ENCODE measurements around the gene TMPRSS9.
A peak's percentile ranks its signal among the peaks of the same experiment; 100 is the strongest.

Gene TMPRSS9

GRCh38 chr19:2453431-2454025, 93.5 kb downstream of the TMPRSS9 start:
- Histone ChIP-seq H3K4me3 (ENCODE audit: low read depth, low read length, poor library complexity, severe bottlenecking) (no peak overlapping the region), H3K27me3 (ENCODE audit: insufficient read depth, low read length) (no peaks in the 10 kb centered on the region), H3K9ac (ENCODE audit: low read length) (no peak overlapping the region), H3K27ac (ENCODE audit: low read depth, low read length, poor library complexity, severe bottlenecking) (peak overlapping the region; percentile 20), H3K36me3 (ENCODE audit: insufficient read depth, low read length) (peaks cover 14% of the 10 kb centered on the region; the same call in 1 of the 2 replicates), H3K9me3 (ENCODE audit: low read length) (no peaks in the 10 kb centered on the region), H3K4me1 (ENCODE audit: insufficient read depth, low read length, severe bottlenecking) (peaks cover 30% of the 10 kb centered on the region), H3K4me2 (ENCODE audit: low read length) (peak overlapping the region; percentile 19; the same call in 1 of the 2 replicates), H3K9me2 (ENCODE audit: low read depth, low read length) (no peaks in the 10 kb centered on the region), H4K20me1 (ENCODE audit: insufficient read depth, low read length) (no peaks in the 10 kb centered on the region), H2AFZ (ENCODE audit: low read length) (no peak overlapping the region), H3F3A (ENCODE audit: insufficient read depth, low read length) (no peaks in the 10 kb centered on the region), H3K79me2 (ENCODE audit: insufficient read depth, low read length) (peaks cover 52% of the 10 kb centered on the region)
- TF ChIP-seq CTCF (IDR thresholded peaks at IDR 0.05; ENCODE audit: low read length) (no peak), EZH2 (IDR thresholded peaks at IDR 0.05; ENCODE audit: borderline replicate concordance, low read length) (no peak)

GRCh38 chr19:2454199-2454961, 94.3 kb downstream of the TMPRSS9 start:
- Histone ChIP-seq H3K9me3 (ENCODE audit: low read length) (no peaks in the 10 kb centered on the region), H3K9ac (ENCODE audit: low read length) (peak overlapping the region; percentile 93; the same call in 1 of the 2 replicates), H3K27me3 (ENCODE audit: insufficient read depth, low read length) (no peaks in the 10 kb centered on the region), H3K36me3 (ENCODE audit: insufficient read depth, low read length) (peaks cover 14% of the 10 kb centered on the region; the same call in 1 of the 2 replicates), H2AFZ (ENCODE audit: low read length) (no peak overlapping the region), H3K4me1 (ENCODE audit: insufficient read depth, low read length, severe bottlenecking) (peaks cover 30% of the 10 kb centered on the region), H3K4me2 (ENCODE audit: low read length) (peak overlapping the region; percentile 81), H3K9me2 (ENCODE audit: low read depth, low read length) (no peaks in the 10 kb centered on the region), H4K20me1 (ENCODE audit: insufficient read depth, low read length) (no peaks in the 10 kb centered on the region), H3K79me2 (ENCODE audit: insufficient read depth, low read length) (peaks cover 45% of the 10 kb centered on the region), H3F3A (ENCODE audit: insufficient read depth, low read length) (no peaks in the 10 kb centered on the region), H3K27ac (ENCODE audit: low read depth, low read length, poor library complexity, severe bottlenecking) (peak overlapping the region; percentile 20), H3K4me3 (ENCODE audit: low read depth, low read length, poor library complexity, severe bottlenecking) (peak overlapping the region; percentile 82)
- TF ChIP-seq EZH2 (IDR thresholded peaks at IDR 0.05; ENCODE audit: borderline replicate concordance, low read length): no peak
- no peak for TF ChIP-seq CTCF (IDR thresholded peaks at IDR 0.05; ENCODE audit: low read length)

GRCh38 chr19:2454962-2455850, 95.1 kb downstream of the TMPRSS9 start:
- Histone ChIP-seq H3K9me2 (ENCODE audit: low read depth, low read length) (no peaks in the 10 kb centered on the region), H3K79me2 (ENCODE audit: insufficient read depth, low read length) (peaks cover 42% of the 10 kb centered on the region), H3K27me3 (ENCODE audit: insufficient read depth, low read length) (no peaks in the 10 kb centered on the region), H3K4me3 (ENCODE audit: low read depth, low read length, poor library complexity, severe bottlenecking) (peak overlapping the region; percentile 82), H3K9ac (ENCODE audit: low read length) (peak overlapping the region; percentile 93), H3K27ac (ENCODE audit: low read depth, low read length, poor library complexity, severe bottlenecking) (peak overlapping the region; percentile 20), H3K4me2 (ENCODE audit: low read length) (peak overlapping the region; percentile 81), H3K36me3 (ENCODE audit: insufficient read depth, low read length) (peaks cover 12% of the 10 kb centered on the region; the same call in 1 of the 2 replicates), H3F3A (ENCODE audit: insufficient read depth, low read length) (no peaks in the 10 kb centered on the region), H3K9me3 (ENCODE audit: low read length) (no peaks in the 10 kb centered on the region), H3K4me1 (ENCODE audit: insufficient read depth, low read length, severe bottlenecking) (peaks cover 30% of the 10 kb centered on the region), H4K20me1 (ENCODE audit: insufficient read depth, low read length) (no peaks in the 10 kb centered on the region), H2AFZ (ENCODE audit: low read length) (no peak overlapping the region)
- no peak for TF ChIP-seq EZH2 (IDR thresholded peaks at IDR 0.05; ENCODE audit: borderline replicate concordance, low read length)
- no peak for TF ChIP-seq CTCF (IDR thresholded peaks at IDR 0.05; ENCODE audit: low read length)
